ENCODE data around the gene PRKCH.

DNA sequence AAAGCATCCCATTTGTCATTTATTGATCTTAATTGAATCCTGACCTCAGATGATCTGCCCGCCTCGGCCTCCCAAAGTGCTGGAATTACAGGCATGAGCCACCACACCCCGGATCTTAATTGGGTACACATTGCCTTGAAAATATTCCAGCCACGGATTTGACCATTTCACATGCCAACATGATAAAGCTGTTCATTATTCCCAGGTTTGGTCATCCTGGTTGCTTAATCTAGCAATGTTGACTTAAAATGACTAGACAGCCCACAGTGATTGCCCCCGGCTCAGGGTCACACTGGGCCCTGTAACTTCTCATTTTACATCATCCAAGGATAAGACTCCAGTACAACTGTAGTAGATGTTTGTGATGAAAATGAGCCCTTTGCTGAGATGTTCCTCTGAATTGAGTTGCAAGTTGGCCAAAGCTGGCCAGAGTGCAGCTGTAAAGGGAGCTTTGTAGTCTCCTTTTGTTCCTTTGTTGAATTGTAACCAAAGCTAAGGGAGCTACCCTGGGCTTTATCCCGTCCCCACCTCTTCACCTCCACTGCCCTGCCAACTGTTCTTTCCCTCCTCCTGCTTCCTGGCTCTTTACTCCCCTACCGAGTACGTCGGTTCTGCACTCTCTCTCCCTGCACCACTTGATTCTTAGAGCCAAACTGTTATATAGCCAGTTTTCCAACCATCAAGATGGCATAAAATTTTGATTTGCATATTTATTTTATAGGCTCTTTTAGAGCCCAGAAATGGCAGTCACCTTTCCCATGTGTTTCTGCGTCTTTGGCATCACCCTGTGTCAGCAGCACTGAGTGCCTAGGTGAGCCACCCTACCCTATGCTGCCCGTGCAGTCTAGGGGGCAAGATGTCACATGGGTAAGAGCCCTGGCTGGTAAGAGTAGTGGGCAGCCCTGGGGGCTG lies 232.6 kb downstream of the PRKCH start:
- TF ChIP-seq EZH2 (IDR thresholded peaks at IDR 0.05) (no peak), POLR2AphosphoS5 (IDR thresholded peaks at IDR 0.05; ENCODE audit: borderline replicate concordance, low read depth, low read length) (no peak)

All from SK-N-MC (cell line).